ENCODE measurements around the gene DOCK10.

DNA sequence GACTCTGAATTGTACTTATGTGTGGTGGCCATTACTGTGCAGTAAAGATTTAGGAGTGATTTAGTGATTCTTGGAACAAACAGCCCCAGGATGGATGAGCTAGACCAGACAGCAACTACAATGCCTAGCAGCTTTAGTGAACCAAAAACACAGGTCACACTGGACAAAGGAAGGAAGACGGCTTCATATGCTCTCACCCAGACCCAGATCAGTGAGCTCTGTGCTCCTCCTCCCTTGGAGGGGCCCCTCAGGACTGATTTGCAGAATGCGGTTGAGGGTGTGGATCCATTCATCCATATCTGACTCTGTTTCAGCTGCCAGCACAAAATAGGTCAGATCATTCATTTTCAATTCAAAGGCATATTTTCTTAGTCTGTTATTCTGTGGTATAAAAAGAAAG, 166.4 kb downstream of the DOCK10 start:
- TF ChIP-seq REST (IDR thresholded peaks at IDR 0.05; ENCODE audit: insufficient read depth in 1 of 2, low read depth in 2 of 2, low read length in 1 of 2) (no peak), POLR2AphosphoS5 (IDR thresholded peaks at IDR 0.05; ENCODE audit: low read depth, low read length) (no peak), TCF7L2 (IDR thresholded peaks at IDR 0.05; ENCODE audit: low read depth, low read length) (no peak)
- TF ChIP-seq, protein P1, sequence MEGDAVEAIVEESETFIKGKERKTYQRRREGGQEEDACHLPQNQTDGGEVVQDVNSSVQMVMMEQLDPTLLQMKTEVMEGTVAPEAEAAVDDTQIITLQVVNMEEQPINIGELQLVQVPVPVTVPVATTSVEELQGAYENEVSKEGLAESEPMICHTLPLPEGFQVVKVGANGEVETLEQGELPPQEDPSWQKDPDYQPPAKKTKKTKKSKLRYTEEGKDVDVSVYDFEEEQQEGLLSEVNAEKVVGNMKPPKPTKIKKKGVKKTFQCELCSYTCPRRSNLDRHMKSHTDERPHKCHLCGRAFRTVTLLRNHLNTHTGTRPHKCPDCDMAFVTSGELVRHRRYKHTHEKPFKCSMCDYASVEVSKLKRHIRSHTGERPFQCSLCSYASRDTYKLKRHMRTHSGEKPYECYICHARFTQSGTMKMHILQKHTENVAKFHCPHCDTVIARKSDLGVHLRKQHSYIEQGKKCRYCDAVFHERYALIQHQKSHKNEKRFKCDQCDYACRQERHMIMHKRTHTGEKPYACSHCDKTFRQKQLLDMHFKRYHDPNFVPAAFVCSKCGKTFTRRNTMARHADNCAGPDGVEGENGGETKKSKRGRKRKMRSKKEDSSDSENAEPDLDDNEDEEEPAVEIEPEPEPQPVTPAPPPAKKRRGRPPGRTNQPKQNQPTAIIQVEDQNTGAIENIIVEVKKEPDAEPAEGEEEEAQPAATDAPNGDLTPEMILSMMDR (IDR thresholded peaks at IDR 0.05): no peak

Measured in Panc1 (cell line).